NCI-H2171 treated with DMSO at 0.1 percent for 48 hours (cell line): ENCODE data around the gene VSIG10.
"Not testable (repeated sequence)": the region's sequence is repeated elsewhere in the genome, so short reads cannot be mapped to it uniquely, and the experiment has no call there.

Experiments
- DNase-seq: peaks from one replicate; lab custom pipeline; 2025; lab: John Stamatoyannopoulos, UW

The VSIG10 gene

GRCh38 chr12:118107011-118107410 is 3.2 kb upstream of the VSIG10 start:
- no peak for DNase-seq

GRCh38 chr12:118103201-118103600 is 610 bp downstream of the VSIG10 start:
- peak; percentile 55 for DNase-seq

DNA sequence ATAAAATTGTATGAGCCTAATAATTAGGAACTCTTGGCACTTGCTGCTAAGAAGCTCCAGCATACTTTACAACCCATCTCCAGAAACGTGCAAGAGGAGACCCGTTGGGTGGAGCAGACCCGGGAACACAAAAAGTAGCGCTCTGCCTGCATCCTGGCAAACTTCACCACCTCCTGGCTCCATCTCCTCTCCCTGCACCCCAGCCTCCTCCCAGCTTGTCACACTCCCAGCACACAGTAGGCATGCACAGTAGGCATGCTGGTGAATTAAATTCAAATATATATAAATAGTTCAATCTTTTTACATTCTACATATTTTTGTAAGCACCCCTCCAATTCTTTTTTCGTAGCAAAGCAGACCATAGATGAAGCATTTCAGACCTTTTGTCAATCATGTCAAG is 1.2 kb downstream of the VSIG10 start:
- no peak for DNase-seq

GRCh38 chr12:118102070-118102469 is 1.7 kb downstream of the VSIG10 start:
- no peak for DNase-seq

DNA sequence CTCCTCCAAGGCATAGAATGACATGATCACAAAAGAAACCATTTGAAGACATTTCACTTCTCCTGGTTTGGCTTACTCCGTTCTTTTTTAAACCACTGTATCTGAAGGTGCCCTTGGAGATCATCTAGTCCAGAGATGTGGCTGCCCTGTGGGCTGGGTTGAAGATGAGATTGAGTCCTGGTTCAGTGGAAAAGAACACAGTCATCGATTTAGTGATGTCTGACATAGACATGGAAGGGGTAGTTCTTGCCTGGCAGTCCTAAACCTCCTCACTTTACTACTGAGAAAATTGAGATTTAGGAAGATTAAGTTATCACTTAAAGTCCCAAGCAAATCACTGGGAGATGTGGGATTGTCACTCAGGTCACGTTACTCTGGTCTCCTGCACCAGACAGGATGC is 2.8 kb downstream of the VSIG10 start:
- no peak for DNase-seq

- DNase-seq: peak; percentile 51
Observed at GRCh38 chr12:118098911-118099671, 4.7 kb downstream of the VSIG10 start.

DNA sequence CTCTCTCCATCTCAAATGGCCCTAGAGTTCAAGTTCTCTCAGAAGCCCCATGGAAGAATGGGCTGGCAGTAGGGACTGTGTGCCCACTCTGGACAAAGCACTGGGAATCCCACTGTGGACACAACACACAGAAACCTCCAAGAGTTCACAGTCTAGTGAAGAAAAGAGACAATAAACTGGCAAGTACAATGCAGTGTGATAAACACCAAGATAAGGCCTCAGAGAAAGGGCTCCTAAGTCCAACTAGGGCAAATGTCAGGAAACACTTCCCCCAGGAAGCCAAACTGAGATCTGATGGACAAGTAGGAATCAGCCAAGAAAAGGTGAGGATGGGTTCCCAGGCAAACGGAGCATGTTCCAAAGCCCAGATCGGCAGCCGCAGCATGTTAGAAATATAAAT is 5.4 kb downstream of the VSIG10 start:
- DNase-seq: no peak

DNA sequence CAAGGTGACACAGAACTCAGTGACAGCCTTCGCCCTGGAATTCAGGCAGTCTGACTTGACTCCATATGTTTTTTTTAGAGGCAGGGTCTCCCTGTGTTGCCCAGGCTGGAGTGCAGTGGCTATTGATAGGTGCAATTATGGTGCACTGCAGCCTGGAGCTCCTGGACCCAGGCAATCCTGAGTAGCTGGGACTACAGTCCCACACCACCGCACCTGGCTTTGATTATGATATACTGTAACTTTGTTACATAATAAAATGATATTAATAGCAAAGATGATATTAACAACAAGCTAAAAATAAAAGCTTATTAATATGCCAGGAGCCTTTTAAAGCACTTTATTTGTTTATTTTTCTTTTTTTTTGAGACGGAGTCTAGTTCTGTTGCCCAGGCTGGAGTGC is 9.8 kb downstream of the VSIG10 start:
- no peak for DNase-seq

- DNase-seq: no peak
Observed at GRCh38 chr12:118089782-118090181, 14.0 kb downstream of the VSIG10 start.

DNA sequence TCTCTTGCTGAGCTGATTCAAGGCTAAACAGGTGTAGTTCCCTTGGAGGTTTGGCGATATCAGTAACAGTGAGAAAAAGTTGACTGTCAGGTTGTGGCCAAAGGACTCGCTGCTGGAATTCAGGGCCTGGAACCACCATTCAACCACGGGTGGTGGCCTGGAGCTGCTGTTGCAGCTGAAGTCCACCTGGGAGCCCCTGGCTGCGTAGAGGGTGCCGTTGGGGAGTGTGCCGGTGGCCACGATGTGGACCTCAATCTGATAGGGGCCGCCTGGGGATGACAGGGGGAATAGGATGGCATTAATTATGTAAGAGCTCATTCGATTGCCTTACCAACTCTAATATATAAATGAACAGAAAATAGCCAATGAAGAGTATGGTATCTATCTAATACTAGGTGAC is 21.6 kb downstream of the VSIG10 start:
- DNase-seq: no peak

- DNase-seq: not testable (repeated sequence)
Observed at GRCh38 chr12:118081521-118081920, 22.3 kb downstream of the VSIG10 start.

- peak; percentile 37 for DNase-seq
Observed at GRCh38 chr12:118073768-118074167, 30.0 kb downstream of the VSIG10 start.

DNA sequence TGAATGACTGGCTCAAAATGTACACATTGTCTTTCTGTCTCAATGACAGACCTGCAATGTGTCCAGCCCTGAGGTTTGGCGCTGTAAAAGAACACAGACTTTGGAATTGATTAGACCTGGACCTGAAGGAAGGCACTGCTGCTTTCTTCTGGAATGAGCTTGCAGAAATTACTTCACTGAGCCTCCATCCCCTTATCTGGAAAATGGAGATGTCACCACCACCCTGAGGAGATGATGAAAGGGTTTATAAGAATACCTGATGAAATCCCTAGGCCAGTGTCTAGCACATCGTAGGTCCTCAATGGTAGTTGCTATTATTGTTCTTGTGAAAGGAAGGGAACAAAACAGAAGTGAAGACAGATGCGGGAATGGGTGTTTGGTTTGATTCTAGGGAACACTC is 33.2 kb downstream of the VSIG10 start:
- no peak for DNase-seq

GRCh38 chr12:118068445-118068844 is 35.4 kb downstream of the VSIG10 start:
- no peak for DNase-seq

DNA sequence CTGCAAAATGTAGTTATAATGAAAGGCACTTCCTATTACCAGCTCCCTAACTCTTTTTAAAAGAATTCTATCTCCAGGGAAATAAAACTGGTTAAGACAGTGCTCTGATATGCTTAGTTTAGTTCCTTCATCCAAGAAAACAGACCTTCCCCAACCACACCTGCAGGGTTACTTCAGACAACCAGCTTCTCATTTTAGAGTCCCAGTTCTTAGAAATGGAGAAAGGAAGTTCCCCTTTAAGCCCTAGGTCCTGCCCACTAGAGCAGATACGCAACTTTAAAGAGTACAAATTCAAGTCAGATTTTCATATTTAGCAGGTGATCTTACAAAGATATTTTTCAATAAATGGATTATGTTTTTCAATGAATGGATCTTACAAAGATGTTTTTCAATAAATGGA is 38.4 kb downstream of the VSIG10 start:
- DNase-seq: no peak

DNA sequence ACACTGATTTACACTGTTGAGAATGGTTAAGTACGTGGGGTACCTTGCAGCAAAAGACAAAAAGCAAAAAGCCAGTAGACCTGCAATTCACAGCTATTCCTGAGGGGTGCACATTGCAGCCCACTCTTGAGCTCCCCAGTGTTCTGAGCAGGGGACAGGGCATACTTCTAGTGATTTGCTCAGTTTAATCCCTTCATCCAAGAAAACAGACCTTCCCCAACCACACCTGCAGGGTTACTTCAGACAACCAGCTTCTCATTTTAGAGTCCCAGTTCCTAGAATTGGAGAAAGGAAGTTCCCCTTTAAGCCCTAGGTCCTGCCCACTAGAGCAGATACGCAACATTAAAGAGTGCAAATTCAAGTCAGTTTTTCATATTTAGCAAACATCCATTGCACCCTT is 39.2 kb downstream of the VSIG10 start:
- DNase-seq: peak; percentile 11

DNA sequence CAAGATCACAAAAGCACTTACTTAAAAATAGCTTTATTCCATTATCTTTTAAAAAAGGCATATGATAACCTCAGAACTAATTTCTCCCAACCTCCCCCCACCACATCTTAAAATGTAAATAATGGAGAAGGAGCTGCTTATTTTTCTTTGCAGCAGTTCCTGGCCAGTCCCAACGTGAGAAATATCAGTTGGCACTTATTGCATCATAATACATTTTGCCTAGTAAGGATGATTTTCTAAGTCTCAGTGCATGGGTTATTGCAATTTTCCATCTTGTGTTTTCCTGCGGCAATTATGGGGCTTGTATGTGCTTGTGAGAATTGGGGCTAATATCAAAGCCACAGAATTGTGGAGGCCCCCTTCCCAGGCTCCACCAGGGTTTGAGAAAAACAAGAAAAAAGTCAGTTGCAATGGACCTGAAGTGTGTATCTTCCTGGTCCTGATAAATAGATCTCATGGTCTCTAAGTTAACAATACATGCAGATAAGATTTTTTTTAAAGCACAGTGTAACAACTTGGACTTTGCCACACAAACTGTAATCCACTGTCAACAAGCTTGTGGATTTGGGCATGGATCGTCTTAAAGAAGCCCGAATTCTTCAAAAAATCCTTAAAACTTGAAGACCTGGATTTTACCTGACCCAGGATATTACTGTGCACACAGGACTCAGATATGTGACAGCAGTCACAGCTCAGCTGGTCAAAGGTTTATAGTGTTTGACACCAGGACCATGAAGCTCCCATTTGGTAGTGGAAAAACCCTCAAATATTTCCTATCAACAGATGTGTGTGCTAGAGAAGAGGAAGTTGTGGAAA is 40.0 kb downstream of the VSIG10 start:
- no peak for DNase-seq

DNA sequence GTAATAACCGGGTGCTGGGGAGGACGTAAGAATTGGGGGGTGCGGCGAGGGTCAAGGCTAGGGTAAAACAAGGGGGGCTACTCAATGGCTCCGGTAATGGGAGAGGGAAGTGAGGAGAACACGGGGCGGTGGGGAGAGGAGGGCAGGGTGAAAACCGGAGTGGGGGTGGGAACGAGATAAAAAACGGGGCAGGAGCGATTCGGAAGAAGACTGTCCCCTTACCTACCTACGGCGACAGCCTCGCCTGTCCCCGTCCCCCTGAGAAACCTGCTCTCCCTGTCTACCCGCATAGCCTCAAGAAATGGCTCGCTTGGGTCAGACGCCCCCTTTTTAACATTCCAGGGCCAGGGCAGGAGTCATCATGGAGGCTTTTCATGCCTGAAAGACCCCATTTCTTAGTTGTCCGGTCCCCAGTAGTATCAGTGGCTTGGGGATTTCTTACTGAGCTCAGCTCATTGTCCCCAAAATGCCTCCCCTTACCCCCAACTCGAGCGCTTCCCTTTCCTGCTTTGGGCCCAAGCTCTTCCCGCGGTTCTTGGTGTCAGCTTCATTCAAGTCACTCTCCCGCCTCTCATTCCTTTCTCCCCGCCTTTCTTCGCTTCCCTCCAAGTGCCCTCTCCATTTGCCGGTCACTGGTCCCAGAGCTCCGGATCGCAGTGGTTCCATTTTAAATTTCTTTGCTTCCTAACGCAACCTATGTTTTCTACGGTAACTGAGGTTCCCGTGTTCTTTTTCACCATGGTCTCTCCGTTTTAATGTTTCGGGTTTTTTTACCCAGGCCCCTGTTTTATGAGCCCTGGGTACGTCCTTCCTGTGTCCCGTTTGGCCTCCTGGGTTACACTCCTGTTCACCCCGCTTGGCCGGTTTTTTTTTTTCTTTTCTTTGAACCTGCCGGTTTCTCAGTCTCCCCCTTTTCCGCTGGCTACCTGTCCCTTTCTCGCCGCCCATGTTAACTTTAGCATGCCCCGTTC is 41.7 kb downstream of the VSIG10 start:
- peak; percentile 16 for DNase-seq

DNA sequence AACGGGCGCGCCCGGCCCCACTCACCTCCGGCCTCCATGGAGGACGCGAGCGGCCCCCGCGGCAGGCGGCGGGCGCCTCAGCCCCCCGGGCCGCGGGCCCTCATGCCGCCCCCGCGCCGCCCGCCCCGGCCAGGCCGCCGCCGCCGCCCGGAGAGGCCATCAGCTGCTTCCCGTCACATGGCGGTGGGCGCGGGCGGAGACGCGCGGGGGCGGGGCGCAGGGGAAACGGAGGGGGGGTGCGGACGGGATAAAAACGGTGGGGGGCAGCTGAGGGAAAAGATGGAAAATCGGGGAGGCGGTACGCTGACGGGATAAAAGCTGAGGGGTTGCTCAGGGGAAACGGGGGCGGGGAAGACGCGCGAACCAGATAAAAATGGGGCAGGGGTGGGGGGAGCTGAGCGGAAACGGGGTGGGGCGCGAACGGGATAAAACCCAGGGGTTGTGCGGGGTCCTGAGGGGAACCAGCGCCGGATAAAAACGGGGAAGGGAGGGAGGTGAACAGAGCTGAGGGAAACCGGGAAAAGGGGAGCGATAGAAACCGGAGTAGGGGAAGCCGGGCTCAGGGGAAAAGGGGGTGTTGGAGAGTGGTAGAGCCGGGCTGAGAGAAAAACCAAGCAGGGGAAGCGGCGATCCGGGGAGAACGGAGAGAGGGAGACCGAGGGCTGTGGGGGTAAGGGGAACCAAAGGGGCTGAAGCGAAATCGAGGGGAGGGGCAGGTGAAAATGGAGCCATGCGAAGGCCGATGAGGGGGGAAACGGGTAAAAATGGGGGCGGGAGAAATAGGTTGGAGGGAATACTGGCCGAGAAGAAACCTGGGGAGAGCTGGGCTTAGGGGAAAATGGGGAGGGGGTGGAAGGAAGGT is 42.6 kb downstream of the VSIG10 start, which contains the start of gene WSB2:
TSS of gene WSB2 (minus strand) at position 169 of the 862 bp plus-strand sequence. CDS start at position 38, 131 bp downstream.
- peak; percentile 43 for DNase-seq

DNA sequence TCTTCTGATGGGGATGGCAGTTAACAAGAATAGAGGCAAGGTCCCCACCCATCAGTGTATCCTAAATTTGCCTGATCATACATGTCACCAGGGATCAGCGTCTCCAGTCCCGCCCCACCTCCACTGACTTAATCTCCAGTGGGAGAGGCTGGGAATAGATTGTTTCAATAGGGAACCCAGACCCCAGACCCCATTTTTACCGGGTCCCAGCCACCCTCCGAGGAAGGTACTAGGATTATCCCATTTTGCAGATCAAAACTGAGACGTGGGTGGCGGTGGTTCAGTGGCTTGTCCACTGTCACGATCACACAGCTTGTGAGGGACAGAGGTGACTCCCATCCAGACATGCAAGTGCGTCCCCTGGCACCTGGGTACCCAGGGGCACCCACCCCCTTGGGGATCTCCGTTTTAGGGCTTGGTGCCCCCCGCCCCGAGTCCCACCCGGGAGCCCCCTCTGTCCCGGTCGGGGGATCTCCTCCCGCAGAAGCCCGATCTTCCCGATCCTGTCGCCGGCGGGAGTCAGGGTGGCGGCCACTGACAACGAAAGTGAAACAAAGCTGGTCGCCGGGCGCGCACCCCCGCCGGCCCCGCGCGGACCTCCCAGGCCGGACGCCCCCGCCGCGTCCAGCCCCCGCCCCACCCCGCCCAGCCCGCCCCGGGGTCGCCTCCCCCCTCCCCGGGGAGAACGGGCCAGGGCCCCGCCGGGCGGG is 43.4 kb downstream of the VSIG10 start:
- DNase-seq: no peak
